Mucosa of descending colon (tissue), 3 donors: Measurements from ENCODE around the gene HSPA12A. TPM values are rescaled to one million over a fixed set of nuclear protein-coding genes. Genes with fewer than 3 reads are reported as not detected.
A peak's percentile ranks its signal among the peaks of the same experiment; 100 is the strongest.

ENCODE experiments used
- ATAC-seq: fragments of 200-7000 bp; cut with Tn5 transposase; one replicate; pipeline ENCODE4 v1.9.1; 2020; ENCODE audit warnings: mild to moderate bottlenecking, moderate library complexity
- DNase-seq, 3 donors: peaks; one replicate each; pipeline ENCODE4 v3.0.0-alpha.2; 2020
- H3K36me3 ChIP-seq: fragments of 200-600 bp; one replicate; pipeline ENCODE4 v1.8.0; 2021; ENCODE audit warnings: low read depth, mild to moderate bottlenecking
- H3K4me1 ChIP-seq: fragments of 200-600 bp; one replicate; pipeline ENCODE4 v1.8.0; 2021; ENCODE audit warnings: low read depth, mild to moderate bottlenecking
- H3K4me3 ChIP-seq: fragments of 200-600 bp; one replicate; pipeline ENCODE4 v1.8.0; 2021; ENCODE audit warnings: mild to moderate bottlenecking
- H3K9me3 ChIP-seq: fragments of 200-600 bp; one replicate; pipeline ENCODE4 v1.8.0; 2021; ENCODE audit warnings: mild to moderate bottlenecking
- intact Hi-C, 2 donors: fragments of 100-400 bp; cut with DNase I in 1 of 2; cut with micrococcal nuclease in 1 of 2; formaldehyde crosslinking; loops; one replicate each; pipeline versions ENCODE4 v1.11.0 to v1.11.1; 2022; cut with DNase I, micrococcal nuclease
- total RNA-seq, 3 donors: library from RNA; stranded (reverse); fragmentation: NEBNext Ultra II Directional in 2 of 3; extraction: Animal tissue kit (Norgen Biotek cat#: 25700) in 2 of 3; gene quantifications; one replicate each; pipeline versions ENCODE4 v1.2.1 to v1.2.4, GENCODE V29; 2021 to 2023
- TF ChIP-seq, protein P1 (sequence below): fragments of 200-600 bp; IDR thresholded peaks from one replicate; pipeline ENCODE4 v1.8.0; 2022; ENCODE audit warnings: antibody characterized with exemption, mild to moderate bottlenecking
- donor health status: DM: no; HTN: no; CAD: no; lungs with moderate emphysema.
- donor health status: DM: no; HTN: no; CAD: no.
- donor health status: DM: no; HTN: yes; CAD: no.

HSPA12A gene
- total RNA-seq, 3 donors from 2014 or later: 7.7 to 20.6 (median 8.8) TPM

DNA sequence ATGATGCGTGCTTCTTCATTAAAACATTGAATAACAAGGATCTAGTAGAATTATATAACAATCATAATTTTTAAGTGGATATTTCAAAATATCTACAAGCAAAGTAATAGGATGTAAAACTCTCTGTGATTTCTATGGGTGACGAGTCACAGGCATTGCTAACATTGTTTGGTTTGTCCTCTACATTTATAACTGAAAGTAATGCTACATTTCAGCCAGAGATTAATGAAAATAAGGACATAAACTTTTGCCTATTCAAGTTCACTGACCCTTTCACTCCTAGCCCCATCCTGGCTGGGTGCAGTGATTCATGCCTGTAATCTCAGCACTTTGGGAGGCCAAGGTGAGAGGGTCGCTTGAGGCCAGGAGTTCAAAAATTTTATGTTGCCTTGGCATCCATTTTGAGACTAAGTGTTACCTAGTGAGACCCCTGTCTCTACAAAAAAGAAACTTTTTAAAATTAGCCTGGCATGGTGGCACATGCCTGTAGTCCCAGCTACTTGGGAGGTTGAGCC lies 38.4 kb upstream of the HSPA12A start:
- ATAC-seq: no peak
- H3K36me3 ChIP-seq: no peaks in the 10 kb centered on the region
- DNase-seq: no peak
- TF ChIP-seq, protein P1, sequence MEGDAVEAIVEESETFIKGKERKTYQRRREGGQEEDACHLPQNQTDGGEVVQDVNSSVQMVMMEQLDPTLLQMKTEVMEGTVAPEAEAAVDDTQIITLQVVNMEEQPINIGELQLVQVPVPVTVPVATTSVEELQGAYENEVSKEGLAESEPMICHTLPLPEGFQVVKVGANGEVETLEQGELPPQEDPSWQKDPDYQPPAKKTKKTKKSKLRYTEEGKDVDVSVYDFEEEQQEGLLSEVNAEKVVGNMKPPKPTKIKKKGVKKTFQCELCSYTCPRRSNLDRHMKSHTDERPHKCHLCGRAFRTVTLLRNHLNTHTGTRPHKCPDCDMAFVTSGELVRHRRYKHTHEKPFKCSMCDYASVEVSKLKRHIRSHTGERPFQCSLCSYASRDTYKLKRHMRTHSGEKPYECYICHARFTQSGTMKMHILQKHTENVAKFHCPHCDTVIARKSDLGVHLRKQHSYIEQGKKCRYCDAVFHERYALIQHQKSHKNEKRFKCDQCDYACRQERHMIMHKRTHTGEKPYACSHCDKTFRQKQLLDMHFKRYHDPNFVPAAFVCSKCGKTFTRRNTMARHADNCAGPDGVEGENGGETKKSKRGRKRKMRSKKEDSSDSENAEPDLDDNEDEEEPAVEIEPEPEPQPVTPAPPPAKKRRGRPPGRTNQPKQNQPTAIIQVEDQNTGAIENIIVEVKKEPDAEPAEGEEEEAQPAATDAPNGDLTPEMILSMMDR: no peak
- H3K4me3 ChIP-seq: no peak overlapping the region
- H3K9me3 ChIP-seq: no peaks in the 10 kb centered on the region
- H3K4me1 ChIP-seq: no peaks in the 10 kb centered on the region
- intact Hi-C loops: no loop called here

DNA sequence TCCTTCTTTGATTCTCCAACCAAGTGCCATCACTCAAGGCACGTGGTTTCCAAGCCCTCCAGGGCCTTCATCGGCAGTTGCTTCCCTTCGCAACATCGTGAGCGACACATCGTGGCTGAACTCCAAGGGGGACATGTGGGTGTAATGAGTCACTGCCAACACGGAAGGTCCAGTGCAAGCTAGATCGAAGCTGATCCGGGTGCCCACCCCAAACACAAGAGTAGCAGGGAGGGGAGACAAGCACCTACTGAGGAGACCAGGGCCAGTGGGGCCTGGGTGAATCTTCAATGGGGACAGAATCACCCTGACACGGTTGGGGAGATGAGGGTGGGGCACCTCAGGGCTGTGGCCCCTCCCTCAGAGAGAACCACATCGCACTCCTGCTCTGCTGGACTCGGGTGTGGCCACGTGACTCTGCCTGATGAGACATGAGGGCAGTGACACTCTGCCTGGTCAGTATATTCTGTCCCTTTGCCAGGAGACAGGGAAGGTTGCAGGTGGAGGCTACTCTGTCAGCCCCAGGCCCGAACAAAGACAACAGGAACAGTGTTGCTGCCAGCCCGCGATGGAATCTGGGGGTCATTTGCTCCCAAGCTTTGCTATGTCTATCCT lies 36.8 kb upstream of the HSPA12A start:
- intact Hi-C loops: no loop called here
- no peaks in the 10 kb centered on the region for H3K9me3 ChIP-seq
- TF ChIP-seq, protein P1: no peak
- no peak for DNase-seq
- peaks cover 2% of the 10 kb centered on the region for H3K4me1 ChIP-seq
- no peak overlapping the region for H3K4me3 ChIP-seq
- no peaks in the 10 kb centered on the region for H3K36me3 ChIP-seq
- ATAC-seq: no peak

DNA sequence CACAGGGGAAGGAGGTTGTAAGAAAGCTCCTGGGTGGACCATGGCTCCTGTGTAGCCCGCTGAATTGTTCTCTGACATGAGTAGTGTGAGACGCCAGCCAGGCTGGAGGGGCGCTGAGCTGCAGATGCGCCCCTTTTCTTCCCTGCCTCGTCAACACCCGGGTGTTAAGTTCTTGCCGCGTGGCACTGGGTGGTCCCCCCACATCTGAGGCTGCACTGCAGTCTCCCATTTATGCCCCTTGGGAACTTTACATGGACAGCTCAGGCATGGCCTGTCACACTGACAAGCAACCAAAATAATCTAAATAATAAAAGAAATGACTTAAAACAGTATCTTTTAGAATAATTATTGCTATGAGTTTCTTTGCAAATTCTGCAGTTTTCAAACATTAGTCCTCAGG lies 34.6 kb upstream of the HSPA12A start:
- ATAC-seq (peak; percentile 35), DNase-seq (no peak)
- no peak overlapping the region for H3K4me3 ChIP-seq
- TF ChIP-seq, protein P1: no peak
- H3K36me3 ChIP-seq: no peaks in the 10 kb centered on the region
- intact Hi-C loops: no loop called here
- H3K4me1 ChIP-seq: peaks cover 2% of the 10 kb centered on the region
- no peaks in the 10 kb centered on the region for H3K9me3 ChIP-seq

DNA sequence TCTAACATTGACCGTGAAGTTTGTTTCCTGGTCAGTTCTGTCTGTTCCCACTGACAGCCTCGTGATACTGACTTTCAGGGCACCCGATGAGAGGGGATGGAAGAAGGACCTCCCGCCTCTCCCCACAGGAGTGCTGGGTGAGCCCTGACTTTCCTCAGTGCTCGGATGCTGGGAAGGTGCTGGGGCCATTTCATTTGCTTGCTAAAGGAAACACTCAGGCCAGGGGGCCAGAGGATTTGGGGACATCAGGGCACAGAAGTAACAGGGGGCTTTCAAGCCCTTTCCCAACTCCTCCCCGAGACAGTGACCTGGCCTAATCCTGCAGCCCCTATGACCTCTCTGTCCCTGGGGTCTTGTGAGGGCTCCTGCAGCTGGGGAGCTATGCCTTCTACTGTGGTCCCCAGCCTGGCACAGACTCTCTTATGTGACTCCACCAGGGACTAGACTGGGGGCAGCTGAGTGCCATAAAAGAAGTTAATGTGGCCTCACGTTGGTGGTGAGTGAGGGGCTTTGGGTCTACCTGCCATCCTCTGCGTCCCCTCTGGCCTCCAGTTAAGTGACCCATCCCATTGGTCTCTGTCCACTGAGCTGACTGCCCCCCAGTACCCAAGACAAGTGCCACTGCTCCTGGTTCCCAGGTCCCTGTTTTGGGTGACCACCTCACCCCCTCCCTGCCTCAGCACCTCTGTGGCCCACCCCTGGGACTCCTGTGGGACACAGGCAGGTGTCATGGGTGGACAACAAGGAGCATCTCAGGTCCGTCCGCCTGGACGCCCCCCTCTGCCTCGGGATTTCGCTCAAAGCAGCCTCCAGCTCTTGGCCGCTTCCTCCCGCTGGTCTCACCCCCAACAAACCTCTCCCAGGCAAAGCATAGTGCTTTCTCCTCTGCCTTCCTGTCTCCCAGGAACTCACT lies 33.4 kb upstream of the HSPA12A start:
- intact Hi-C loops: no loop called here
- no peak overlapping the region for H3K4me3 ChIP-seq
- H3K4me1 ChIP-seq: peaks cover 2% of the 10 kb centered on the region
- H3K9me3 ChIP-seq: no peaks in the 10 kb centered on the region
- ATAC-seq: no peak
- DNase-seq: no peak
- H3K36me3 ChIP-seq: no peaks in the 10 kb centered on the region
- TF ChIP-seq, protein P1: no peak

DNA sequence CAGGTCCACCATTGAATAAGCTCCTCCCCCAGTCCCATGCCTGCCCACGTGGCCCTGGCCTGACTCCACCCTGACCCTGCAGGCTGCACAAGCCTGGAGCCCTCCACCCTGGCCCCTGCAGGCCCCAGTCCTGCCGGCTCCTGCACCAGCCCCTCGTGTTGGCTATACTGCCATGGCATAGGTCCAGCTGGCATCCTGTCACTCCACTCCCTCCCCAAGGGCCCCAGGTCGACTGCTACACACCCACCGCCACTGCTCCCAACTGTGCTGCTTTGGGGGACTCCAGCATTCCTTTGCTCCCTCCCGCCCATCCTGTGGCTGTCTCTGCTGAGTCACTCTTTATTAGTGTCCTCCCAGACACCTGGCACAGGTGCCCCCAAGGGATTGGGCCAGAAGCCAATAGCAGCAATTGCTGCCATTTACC lies 32.4 kb upstream of the HSPA12A start:
- peaks cover 2% of the 10 kb centered on the region for H3K4me1 ChIP-seq
- no peaks in the 10 kb centered on the region for H3K9me3 ChIP-seq
- TF ChIP-seq, protein P1: no peak
- no peaks in the 10 kb centered on the region for H3K36me3 ChIP-seq
- H3K4me3 ChIP-seq: no peak overlapping the region
- DNase-seq (peak in 2 of 3 donors; percentile 29 to 56), ATAC-seq (peak; percentile 67)
- intact Hi-C loops: no loop called here
